Measurements from ENCODE around the gene INPP5J. TPM values are rescaled to one million over a fixed set of nuclear protein-coding genes. Genes with fewer than 3 reads are reported as not detected.

INPP5J gene
- total RNA-seq, 4 donors from 2014 or later = 1.4 to 4.2 (median 2.9) TPM

- H3K4me3 ChIP-seq (ENCODE audit: low read depth, poor library complexity, severe bottlenecking) = no peak overlapping the region
- intact Hi-C loops (cut with DNase I; ENCODE audit: low total_unique reads) = no loop called here
- DNase-seq (ENCODE audit: low spot score in 2 of 2) = no peak
- TF ChIP-seq CTCF (IDR thresholded peaks at IDR 0.05) (no peak), POLR2A (IDR thresholded peaks at IDR 0.05) (no peak)
- 91 to 94% methylated on average over 6 of the region's 6 CpGs for WGBS, 2 donors
Observed at GRCh38 chr22:31099386-31099785, 23.4 kb upstream of the INPP5J start.

GRCh38 chr22:31099841-31100761 lies 22.7 kb upstream of the INPP5J start:
- H3K4me3 ChIP-seq (ENCODE audit: low read depth, poor library complexity, severe bottlenecking) = no peak overlapping the region
- no peak for DNase-seq (ENCODE audit: low spot score in 2 of 2)
- TF ChIP-seq CTCF (IDR thresholded peaks at IDR 0.05) = no peak
- TF ChIP-seq POLR2A (IDR thresholded peaks at IDR 0.05) = no peak

GRCh38 chr22:31100762-31101525 lies 21.8 kb upstream of the INPP5J start:
- no peak for DNase-seq (ENCODE audit: low spot score in 2 of 2)
- no peak for TF ChIP-seq CTCF (IDR thresholded peaks at IDR 0.05)
- no peak for TF ChIP-seq POLR2A (IDR thresholded peaks at IDR 0.05)
- H3K4me3 ChIP-seq (ENCODE audit: low read depth, poor library complexity, severe bottlenecking) = no peak overlapping the region
- intact Hi-C loops (cut with DNase I; ENCODE audit: low total_unique reads) = loop anchor here (10.0 kb wide), 1 partner anchor 134 kb away; no protein-coding TSS in a partner anchor
- 93 to 96% methylated on average over 18 of the region's 18 CpGs for WGBS, 2 donors

More at GRCh38 chr22:31099841-31100761, 22.7 kb upstream of the INPP5J start:
- WGBS, 2 donors = 93 to 94% methylated on average over 34 of the region's 34 CpGs
- intact Hi-C loops (cut with DNase I; ENCODE audit: low total_unique reads) = loop anchor here (10.0 kb wide), 1 partner anchor 135 kb away; no protein-coding TSS in a partner anchor

GRCh38 chr22:31102441-31103081 lies 20.2 kb upstream of the INPP5J start:
- peak; percentile 81 to 96 for DNase-seq (ENCODE audit: low spot score in 2 of 2)

More at GRCh38 chr22:31102441-31103081, 20.2 kb upstream of the INPP5J start:
- 52 to 68% methylated on average over 7 to 8 of the region's 8 CpGs for WGBS, 2 donors
- no peak overlapping the region for H3K4me3 ChIP-seq (ENCODE audit: low read depth, poor library complexity, severe bottlenecking)
- intact Hi-C loops (cut with DNase I; ENCODE audit: low total_unique reads) = loop anchor here (10.0 kb wide), 1 partner anchor 132 kb away; no protein-coding TSS in a partner anchor
- TF ChIP-seq CTCF (IDR thresholded peaks at IDR 0.05) (no peak), POLR2A (IDR thresholded peaks at IDR 0.05) (no peak)
